Measurements from ENCODE around the gene C3orf80. TPM values are rescaled to one million over a fixed set of nuclear protein-coding genes. Genes with fewer than 3 reads are reported as not detected.
"Not testable (repeated sequence)": the region's sequence is repeated elsewhere in the genome, so short reads cannot be mapped to it uniquely, and the experiment has no call there.

The C3orf80 gene
- 0.21 and 0.83 TPM in 2 replicates for total RNA-seq
- 1.2 TPM for polyA plus RNA-seq (2012)

DNA sequence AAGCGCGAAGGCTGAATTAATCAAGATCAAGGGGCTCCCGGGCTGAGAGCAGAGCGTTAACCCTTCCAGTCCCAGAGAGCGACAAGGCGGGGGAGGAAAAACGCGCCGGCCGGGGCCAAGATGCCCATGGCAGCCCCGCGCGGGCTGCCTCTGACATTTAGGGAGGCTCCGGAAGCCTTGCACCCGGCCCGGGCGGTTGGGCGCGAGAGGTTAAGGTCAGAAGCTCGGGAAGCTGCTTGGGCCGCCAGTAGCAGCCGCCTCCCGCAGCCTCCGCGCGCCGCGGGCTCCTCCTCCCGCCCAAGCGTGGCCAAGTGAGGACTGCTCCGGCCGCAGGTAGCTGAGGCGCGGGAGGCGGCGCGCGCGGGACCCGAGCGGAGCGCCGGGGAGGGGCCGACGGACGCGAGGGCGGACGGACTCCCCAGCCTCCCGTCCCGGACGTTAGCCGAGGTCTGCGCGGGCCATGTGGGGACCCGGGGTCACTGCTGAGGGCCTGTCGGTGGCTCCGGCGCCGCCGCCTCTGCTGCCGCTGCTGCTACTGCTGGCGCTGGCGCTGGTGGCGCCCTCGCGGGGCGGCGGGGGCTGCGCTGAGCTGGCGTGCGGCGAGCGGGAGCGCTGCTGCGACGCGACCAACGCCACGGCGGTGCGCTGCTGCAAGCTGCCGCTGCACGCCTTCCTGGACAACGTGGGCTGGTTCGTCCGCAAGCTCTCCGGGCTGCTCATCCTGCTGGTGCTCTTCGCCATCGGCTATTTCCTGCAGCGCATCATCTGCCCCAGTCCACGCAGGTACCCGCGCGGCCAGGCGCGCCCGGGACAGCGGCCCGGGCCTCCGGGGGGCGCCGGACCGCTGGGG lies at the start of gene C3orf80:
Gene C3orf80, plus strand, starts transcription at position 247 of the 850 bp plus-strand sequence. Its CDS starts 214 bp downstream, at position 461.
- peak; percentile 43 for DNase-seq (ENCODE audit: low read depth)

- no peak for DNase-seq (ENCODE audit: low read depth)
Observed at GRCh38 chr3:160176923-160177322, 48.3 kb upstream of the C3orf80 start.

DNA sequence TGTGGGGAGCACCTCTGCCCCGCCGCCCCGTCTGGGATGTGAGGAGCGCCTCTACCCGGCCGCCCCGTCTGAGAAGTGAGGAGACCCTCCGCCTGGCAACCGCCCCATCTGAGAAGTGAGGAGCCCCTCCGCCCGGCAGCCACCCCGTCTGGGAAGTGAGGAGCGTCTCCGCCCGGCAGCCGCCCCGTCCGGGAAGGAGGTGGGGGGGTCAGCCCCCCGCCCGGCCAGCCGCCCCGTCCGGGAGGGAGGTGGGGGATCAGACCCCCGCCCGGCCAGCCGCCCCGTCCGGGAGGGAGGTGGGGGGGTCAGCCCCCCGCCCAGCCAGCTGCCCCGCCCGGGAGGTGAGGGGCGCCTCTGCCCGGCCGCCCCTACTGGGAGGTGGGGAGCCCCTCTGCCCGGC lies 46.6 kb upstream of the C3orf80 start:
- not testable (repeated sequence) for DNase-seq (ENCODE audit: low read depth)

DNA sequence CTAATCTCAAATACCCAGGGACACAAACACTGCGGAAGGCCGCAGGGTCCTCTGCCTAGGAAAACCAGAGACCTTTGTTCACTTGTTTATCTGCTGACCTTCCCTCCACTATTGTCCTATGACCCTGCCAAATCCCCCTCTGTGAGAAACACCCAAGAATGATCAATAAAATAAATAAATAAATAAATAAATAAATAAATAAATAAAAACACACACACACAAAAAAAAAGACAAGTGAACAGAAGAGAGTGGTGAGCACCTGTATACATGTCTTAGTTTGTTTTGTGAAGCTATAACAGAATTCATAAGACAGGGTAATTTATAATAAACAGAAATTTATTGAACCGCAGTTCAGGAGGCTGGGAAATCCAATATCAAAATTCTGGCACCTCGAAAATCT lies 45.8 kb upstream of the C3orf80 start:
- not testable (repeated sequence) for DNase-seq (ENCODE audit: low read depth)

GRCh38 chr3:160179906-160180305 lies 45.3 kb upstream of the C3orf80 start:
- no peak for DNase-seq (ENCODE audit: low read depth)

- DNase-seq (ENCODE audit: low read depth) = no peak
Observed at GRCh38 chr3:160180581-160181216, 44.5 kb upstream of the C3orf80 start.

GRCh38 chr3:160183345-160184076 lies 41.7 kb upstream of the C3orf80 start:
- DNase-seq (ENCODE audit: low read depth) = no peak

DNA sequence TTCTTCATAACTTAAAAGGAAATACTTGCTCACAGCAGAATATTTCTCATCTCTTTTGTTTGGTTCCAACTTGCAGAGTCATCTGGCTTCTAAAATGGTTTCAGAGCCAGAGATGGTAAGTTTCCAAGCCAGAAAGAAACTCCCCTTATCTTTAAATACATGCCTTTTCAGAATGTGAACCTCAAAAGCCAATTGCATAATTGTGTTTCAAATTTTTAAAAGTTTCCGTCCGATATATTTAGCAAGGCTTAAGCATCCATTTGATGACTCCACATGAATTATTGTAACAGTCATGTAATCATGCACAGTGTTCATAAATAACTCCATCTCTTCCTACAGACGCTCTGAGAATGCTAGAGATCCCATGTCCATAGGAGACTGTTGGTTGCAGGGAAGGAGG lies 40.6 kb upstream of the C3orf80 start:
- peak; percentile 30 for DNase-seq (ENCODE audit: low read depth)

GRCh38 chr3:160185751-160186150 lies 39.5 kb upstream of the C3orf80 start:
- DNase-seq (ENCODE audit: low read depth) = no peak

- DNase-seq (ENCODE audit: low read depth) = no peak
Observed at GRCh38 chr3:160187288-160187687, 37.9 kb upstream of the C3orf80 start.

- no peak for DNase-seq (ENCODE audit: low read depth)
Observed at GRCh38 chr3:160192310-160193029, 32.8 kb upstream of the C3orf80 start.

- DNase-seq (ENCODE audit: low read depth) = no peak
Observed at GRCh38 chr3:160193644-160194192, 31.5 kb upstream of the C3orf80 start.

GRCh38 chr3:160194438-160194837 lies 30.8 kb upstream of the C3orf80 start:
- no peak for DNase-seq (ENCODE audit: low read depth)

- DNase-seq (ENCODE audit: low read depth) = no peak
Observed at GRCh38 chr3:160195106-160195505, 30.1 kb upstream of the C3orf80 start.

GRCh38 chr3:160196511-160197104 lies 28.6 kb upstream of the C3orf80 start:
- DNase-seq (ENCODE audit: low read depth) = no peak

GRCh38 chr3:160199108-160199507 lies 26.1 kb upstream of the C3orf80 start:
- DNase-seq (ENCODE audit: low read depth) = no peak

DNA sequence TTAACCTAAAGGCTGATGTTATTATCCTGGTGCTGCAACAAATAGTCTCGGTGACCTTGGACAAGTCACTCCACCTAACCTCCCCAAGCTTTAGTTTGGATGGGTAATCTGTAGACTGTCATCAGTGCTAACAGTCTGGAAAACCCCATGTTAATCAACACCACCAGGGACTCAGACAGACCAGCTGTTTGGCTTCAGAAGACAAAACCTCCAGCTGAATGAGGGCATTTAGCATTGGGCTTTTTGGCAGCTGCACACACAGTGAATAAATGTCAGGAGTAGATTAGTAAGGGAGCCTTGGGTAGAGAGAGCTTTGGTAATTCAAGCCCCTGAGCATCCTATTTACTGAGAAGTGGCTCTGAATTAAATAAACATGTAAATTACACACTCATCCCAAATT lies 24.9 kb upstream of the C3orf80 start:
- DNase-seq (ENCODE audit: low read depth) = peak; percentile 72

DNA sequence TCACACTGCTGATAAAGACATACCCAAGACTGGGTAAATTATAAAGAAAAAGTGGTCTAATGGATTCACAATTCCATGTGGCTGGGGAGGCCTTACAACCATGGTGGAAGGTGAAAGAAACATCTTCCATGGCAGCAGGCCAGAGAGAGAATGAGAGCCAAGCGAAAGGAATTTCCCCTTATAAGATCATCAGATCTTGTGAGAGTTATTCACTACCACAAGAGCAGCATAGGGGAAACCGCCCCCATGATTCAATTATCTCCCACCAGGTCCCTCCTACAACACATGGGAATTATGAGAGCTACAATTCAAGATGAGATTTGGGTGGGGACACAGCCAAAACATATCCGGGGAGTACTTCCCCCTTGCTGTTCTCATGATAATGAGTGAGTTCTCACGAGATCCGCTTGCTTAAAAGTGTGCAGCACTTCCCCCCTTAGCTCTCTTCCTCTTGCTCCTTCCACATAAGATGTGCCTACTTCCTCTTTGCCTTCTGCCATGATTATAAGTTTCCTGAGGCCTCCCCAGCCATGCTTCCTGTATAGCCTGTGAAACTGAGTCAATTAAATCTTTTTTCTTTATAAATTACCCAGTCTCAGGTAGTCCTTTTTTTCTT lies 20.7 kb upstream of the C3orf80 start:
- not testable (repeated sequence) for DNase-seq (ENCODE audit: low read depth)

DNA sequence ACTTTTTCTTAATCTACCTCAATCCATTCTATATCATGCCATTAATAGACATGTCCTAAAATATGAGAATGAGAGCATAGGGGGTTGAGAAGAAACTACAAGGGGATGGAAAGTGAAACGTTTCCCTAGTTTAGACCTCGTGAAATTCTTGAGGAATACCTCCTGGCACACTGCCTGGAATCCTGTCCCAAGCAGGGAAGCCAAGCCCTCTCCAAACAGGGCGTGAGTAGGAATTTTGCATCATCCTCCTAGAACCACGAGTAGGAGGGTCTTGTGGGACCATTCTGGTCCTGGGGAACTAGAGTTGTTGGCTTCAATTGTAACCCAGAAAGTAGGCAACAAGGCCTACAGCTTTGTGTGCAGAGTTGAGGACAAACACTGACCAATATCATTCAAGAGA lies 19.6 kb upstream of the C3orf80 start:
- peak; percentile 25 for DNase-seq (ENCODE audit: low read depth)

DNA sequence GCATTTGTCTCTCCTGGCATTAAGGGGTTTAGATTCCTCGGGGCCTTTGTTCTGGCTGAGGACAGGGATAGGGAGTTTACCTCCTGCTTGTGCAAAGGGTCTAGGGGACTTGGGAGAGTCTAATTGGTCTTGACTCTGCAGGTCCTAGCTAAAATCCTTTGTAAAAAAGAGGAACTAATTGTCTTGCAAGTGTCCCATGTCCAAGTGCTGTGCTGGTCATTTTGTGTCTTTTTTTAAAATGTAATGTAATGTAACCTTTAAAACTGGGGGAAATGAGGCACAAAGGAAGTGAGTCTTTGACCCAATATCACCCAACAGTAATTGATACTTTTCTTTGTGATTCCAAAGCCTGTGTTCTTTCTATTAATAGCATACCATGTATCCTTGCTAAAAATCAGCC lies 14.9 kb upstream of the C3orf80 start:
- no peak for DNase-seq (ENCODE audit: low read depth)

All from myocyte (in vitro differentiated cells).